ENCODE results near the gene OARD1.

The OARD1 gene

DNA sequence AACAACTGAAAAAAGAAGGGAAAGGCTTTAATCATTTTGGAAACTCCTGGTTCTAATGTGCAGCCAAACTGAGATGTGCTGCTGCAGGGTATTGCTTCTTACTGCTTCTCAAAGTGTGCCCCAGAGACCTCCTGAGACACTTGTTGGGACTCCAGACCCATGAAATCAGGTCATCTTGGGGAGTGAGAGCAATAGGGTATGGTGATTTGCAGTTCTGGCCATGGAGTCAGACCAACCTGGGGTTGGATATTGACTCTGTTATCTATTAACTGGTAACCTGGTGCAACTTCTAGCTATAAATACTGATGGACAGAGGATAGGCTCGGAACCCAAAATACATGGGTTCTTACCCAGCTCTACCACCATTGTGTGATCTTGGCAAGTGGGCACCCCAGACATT lies 26.1 kb downstream of the OARD1 start:
- DNase-seq = no peak

DNA sequence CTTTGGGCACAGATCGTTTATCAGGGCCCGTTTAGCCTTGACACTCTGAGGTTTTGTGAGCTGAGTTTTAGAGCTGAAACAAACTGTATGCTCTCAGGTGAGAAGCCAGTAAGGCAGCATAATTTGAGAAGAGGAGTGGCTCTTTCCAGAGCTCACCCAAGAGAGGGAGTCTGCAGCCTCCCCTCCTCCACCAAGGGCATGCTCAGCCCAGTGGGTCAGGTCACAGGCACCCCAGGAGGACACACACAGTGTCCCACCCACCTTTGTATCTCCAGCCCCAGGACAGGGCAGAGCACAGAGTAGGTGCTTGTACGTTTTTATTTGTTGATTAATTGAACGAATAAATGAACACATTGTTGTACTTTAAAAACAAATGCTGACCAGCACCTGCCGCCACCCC lies 26.5 kb downstream of the OARD1 start:
- DNase-seq = no peak

DNA sequence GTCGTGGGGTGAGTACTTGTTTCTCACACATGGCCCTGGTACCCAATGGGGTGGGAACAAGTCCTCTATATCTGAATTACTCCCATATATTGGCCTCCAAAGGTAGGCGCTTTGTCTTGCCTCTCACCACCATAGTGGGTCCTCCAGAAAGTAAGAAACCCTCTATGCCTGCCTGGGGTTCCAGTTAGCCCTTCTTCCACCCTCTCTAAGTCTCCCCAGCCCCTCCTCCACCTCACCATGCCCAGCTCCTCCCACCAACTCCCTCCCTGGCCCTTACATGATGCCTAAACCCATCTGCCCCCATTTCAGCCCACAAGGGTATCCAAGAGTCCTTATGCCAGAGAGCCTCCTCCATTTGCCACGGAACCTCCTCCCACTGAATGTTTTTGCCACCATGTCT lies 29.0 kb downstream of the OARD1 start:
- no peak for DNase-seq

DNA sequence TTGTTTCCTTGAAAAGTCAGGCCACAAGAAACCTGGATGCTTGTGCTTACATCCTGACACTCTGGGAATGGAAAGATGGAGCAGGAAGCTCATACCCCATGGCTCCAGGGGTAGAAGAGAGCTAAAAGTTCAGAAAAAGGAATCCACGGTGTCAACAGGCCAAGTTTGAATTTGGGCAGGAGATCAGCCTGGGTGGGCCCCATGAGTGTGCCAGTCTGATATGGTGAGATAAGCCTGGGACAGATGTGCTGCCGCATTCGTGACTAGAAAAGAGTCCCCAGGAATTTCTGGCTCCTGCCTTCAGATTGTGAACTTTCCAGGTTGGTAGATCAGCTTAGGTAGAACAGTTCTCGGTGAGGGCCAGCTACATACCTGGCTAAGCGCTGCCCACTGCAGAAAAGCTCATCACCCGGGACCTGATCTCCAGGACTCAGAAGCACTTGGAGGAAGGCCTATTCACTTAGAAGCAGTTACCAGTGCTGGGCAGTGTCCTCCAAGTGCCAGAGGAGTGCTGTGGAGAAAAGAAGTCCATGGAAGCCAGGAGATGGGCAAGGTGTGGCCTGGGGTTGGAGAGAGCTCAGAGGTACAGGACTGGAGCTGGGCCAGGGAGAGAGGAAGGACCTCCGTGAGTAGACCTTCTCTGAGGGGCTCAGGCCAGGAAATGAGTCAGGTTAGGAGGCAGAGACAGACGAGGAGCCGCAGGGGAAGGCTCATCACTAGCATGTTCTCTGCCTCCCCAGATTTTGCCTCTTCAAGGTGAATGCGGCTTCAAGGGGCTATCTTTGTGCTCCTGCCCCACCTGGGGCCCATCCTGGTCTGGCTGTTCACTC lies 29.7 kb downstream of the OARD1 start, which contains the start of gene TSPO2:
Gene TSPO2 (plus strand): TSS at position 242 of the 830 bp plus-strand sequence. CDS start 519 bp downstream, at position 761.
- DNase-seq = no peak

DNA sequence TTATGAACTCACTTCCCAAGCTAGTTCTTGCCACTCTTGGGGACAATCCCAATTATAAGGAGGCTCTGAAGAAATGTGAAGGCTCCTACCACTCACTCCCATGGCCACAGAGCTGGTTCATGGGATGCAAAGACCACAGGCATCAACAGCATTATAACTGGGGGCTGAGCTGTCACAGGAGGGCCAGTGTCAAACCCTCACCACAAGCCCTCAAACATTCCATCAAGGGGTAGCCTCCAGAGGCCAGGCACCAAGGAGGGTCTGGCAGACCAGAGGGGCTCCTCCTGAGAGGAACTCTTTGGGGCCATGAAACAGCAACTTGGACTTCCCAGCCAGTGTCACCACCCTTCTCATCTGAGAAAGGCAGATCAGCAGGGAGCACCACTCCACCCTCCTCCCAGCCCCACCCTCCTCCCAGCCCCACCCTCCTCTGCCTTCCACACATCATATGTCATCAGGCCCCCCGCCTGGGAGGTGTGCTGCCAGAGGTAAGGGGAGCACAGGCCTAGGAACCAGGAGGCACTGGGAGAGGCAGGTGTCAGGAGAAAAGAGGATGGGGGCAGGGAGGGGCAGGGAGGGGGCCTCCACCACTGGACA lies 31.1 kb downstream of the OARD1 start:
- DNase-seq = no peak

DNA sequence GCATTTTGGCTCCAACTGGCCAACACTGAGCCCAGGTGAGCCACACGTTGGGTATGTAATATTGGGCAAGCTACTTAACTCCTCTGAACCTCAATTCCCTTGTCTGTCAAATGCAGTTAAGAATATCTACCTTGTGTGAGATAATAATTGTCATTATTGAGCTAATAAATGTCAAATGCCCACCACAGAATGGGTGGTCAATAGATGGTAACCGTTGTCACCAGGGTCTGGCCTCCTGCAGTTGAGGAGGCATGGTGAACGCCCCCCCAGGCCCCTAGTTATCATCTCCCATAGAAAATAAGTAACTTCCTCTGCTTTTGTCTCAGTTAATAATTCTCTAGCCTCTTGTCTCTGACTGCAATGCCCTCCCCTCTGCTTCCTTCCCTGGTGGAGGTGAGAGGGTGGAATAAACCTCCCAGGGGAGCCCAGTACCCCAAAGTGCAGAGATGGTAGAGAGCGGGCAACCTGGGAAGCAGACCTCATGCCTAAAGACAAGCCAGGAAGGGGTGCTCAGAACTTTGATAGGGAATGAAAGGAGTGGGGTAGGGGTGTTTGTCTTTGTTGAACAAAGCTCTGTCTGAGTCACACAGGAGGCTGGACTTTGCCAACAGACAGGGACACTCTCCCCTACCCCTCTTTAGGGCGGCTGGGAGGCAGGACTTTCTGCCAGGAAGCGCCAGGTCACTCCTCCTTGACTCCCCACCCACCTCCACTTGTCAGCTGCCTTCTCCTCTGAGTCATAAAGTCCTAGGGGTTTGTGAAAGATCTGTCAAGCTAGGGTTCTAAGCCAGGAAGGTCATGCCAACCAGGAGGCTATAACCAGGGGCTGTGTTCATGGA lies 31.8 kb downstream of the OARD1 start:
- no peak for DNase-seq

DNA sequence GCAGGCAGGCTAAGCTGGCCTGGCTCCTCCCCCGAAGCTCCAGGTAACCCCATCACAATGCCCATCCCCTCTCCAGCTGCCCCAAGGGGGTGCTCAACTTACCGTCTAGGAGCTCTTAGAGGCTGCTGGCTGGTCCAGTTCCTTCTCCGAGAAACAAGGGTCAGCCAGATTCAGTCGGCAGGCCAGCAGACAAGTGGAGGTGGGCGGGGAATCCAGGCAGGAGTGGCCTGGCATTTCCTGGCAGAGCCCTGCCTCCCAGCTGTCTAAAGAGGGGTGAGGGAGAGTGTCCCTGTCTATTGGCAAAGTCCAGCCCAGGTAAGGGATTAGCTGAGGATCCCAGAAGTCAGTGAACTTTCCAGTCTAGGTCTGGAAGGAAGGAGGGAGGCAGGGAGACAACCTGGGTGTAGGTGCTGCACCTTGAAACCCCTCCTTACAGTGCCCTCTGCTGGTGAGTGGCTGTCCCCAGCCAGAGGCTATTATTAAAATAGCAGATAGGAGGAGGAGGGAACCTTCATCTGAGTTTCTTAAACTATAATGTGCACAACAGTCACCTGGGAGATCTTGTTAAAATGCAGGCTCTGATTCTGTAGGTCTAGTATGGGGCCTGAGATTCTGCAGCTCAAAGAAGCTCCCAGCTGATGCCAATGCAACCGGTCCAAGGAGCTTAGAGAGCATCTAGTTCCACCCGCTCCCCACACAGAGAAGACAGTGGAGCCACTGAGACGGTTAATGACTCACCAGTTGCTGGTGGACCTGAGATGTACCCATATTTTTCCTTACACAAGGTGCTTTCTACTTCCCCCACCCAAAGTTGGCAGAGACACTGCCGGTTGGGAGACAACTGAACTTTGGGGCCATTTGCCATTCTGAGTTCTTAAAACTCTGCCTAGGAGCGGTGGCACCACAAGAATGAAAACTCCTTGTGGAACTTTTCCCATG lies 32.8 kb downstream of the OARD1 start, which contains the start of gene UNC5CL:
Gene UNC5CL (minus strand): TSS at position 162 of the 939 bp plus-strand sequence. CDS start 4,147 bp downstream, outside the sequence.
- no peak for DNase-seq

DNA sequence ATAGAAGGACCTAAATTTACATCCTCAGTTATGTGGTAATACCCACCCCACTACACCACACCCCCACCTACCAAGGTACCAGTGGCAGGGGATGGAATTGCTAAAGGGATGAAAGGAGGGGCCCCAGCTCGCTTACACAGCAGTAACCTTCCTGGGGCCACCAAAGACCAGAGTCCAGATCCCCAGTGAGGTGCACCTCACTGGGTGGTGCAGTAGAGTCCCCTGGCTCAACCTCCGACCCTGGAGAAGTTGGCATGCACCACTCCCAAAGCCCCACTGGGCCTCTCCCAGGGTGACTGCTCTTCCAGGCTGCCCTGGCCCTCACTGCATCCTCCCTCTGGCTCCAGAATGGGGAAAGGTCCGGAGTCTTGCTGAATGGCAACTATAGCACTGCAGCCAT lies 34.0 kb downstream of the OARD1 start:
- no peak for DNase-seq

DNA sequence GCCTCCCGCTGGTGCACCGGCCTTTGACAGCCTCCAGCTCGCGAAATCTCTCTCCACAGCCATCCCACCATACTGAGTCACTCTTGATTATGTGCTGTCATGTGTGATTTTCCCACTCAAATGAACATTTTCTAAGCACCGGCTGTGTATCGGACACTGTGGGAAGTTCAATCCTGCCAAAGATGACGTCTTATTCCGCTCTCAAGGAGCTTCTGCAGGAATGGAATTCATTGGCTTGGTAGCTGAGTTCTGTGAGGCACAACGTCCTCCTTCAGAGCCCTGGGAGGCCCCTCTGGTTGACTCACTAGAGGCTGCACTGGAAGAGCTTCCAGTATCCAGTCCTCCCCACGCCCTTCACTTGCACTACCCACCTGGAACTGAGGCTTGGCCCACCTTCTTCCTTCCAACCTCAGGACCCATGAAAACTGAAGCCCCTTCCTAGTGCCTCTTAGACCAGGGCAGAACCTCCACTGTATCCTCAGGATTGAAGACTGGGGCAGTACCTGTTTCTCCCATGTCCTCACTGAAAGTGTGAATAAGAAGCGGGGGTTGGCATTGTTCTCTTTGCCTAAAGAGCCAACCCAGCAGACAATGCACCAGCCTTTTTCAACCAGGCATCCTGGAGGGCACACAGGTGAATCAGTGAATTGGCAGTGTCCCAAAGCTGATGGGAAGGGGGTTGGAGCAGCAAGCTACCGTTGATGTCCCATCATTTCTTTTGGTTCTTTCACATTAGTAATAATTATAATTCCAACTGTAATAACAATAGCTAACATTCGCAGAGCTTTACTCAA lies 34.9 kb downstream of the OARD1 start:
- DNase-seq = no peak

DNA sequence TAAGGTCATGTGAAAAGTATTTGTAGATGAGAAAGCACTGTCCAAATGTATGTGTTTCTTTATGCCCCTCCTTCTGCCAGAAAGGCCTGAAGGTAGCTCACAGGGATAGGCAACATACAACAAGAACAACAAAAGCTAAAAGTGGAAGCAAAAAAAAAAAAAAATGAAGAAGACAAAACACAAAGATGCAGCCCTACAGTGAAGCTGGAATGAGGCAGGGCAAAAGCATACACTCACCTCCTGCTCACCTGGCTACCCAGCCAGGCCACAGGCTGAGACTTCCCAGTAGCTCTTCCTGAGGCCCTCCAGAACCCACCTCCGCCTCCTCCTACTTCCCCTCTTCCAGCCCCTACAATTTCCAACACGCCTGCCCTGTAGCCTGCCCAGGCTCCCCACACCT lies 35.6 kb downstream of the OARD1 start:
- no peak for DNase-seq

DNA sequence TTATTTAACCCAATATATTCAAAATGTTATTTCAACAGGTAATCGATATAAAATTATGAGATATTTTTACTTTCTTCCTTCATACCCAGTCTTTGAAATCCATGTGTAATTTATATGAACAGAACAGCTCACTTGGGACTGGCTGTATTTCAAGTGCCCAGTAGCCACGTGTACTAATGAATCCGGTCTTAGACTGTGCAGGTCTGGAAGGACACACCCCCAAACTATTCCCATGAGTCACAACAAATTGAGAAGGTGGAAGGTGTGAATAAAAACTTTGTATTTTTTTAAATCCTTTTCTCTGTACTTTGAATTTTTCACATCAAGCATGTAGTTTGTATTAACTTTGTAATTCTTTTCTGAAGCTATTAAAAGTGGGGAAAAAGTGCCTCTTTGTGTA lies 36.0 kb downstream of the OARD1 start:
- DNase-seq = no peak

DNA sequence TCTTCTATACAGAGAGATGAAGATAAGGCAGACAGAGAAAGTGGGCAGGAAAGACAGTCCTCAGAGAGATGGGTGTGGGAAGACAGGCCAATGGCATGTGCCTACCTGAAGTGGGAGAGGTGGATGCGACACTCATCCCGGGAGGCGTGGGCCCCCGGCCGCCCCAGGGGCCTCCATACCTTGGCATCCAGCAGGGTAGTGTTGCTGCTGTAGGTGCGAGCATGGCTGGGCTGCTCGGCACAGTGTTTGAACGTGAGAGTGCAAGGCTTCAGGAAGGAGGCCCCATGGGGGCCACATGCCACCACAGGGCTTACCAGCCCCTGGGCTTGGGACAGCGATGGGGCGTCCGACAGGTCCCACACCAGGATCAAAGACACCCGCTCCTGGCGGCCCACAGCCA lies 38.4 kb downstream of the OARD1 start:
- no peak for DNase-seq

DNA sequence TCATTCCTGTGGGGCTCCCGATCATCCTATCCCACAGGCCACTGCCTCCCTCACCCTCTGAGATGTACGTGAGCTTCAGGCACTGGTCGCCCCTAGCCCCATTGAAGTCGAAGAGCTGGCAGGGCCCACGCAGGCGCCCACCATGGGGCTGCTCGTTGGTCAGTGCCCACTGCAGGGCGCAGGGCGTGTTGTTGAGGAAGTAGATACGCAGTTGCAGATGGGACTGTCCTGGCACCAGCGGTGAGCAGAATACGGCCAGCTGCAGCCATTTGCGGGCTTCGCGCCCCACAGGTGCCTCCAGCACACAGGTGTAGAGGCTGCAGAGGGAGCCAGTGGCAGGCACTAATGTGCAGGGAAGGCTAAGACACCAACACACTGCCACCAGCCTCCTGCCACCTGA lies 39.3 kb downstream of the OARD1 start:
- no peak for DNase-seq

DNA sequence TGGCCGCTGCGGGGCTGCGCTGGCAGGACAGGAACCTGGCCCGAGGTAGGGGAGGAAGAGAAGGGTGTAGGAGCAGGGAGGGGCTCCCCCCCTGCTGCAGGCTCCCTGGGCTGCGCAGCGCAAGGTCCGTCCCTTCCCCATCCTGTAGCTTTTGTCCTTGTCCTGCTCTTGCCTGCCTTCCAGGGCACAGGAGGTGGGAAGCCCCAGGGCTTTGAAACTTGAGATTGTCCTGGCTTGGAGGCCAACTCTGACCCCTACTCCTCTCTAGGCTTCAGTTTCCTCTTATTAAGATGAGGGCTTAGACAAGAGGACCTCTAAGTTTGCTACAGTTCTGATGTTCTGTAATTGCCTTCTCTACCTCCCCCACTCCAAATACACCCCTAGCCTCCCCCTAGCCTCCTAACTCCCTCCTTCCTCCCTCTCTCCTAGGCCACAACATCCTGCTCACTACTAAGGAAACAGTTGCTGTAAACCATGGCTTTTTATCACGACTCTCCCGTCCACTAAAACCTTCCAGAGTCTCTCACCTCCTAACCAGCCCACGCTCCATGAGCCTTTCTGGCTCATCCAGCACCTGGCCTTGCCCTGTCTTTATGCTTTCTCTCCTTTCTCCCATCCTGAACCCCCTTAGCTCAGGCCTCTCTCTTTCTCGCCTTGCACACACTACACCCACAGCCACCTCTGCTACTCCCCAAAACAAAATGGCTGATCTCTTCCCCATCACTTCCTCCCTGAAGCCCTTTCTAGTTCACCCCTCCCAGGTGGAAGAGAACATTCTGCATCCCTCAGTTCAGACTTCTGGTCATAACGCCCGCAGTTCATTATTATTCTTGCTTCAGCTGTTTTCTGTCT lies 43.4 kb downstream of the OARD1 start:
- DNase-seq = no peak

DNA sequence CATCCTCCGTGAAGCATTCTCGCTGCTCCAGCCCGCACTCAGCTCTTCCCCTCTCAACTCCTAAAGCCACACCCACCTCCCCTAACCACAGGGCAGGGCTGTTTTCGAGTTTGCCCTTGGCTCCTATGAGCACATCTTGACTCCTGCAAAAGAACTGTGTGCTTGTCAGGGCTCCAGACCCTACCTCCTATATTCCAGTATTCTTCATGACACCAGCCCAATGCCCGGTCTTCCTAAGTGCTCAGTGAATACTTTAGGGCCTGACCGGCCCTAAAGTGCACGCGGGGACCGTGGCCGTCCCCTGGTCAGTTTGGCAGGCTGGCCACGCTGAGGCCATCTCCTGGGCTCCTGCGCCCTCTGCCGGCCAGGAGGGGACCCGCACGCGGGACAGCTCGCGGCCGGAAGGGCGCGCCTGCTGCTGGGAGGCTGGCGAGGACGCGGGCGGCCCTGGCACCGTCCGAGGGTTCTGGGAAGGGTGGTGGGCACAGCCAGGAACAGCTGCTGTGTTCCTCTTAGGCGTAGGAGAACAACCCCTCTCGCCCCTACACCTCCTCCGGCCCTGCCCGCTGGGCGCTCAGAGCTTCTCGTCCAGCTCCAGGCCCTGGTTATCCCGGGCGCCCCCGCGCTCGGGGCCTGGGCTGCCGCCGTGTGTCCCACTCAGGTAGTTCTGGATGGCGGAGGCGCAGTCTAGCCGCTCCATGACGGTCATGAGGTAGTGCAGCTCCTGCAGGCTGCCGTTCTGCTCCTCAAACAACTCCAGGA lies 44.2 kb downstream of the OARD1 start:
- DNase-seq = no peak

DNA sequence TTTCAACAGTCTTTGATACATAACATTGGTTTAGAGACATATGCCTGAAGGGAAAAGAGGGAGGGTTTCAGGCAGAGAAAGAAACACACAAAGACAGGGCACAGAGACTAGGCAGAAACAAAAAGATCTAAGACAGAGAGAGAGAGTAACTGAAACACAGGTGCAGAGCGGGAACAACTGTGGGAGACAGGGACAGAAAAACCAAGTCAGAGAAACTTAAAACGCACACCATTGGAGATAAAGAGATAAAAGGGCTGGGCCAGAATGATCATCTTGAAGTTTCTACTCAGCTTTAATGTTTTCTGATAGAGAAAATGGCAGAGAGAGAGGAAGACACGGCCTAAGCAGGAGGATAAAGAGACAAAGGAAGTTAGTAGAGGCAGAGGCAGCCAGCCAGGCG lies 44.9 kb downstream of the OARD1 start:
- DNase-seq = no peak

DNA sequence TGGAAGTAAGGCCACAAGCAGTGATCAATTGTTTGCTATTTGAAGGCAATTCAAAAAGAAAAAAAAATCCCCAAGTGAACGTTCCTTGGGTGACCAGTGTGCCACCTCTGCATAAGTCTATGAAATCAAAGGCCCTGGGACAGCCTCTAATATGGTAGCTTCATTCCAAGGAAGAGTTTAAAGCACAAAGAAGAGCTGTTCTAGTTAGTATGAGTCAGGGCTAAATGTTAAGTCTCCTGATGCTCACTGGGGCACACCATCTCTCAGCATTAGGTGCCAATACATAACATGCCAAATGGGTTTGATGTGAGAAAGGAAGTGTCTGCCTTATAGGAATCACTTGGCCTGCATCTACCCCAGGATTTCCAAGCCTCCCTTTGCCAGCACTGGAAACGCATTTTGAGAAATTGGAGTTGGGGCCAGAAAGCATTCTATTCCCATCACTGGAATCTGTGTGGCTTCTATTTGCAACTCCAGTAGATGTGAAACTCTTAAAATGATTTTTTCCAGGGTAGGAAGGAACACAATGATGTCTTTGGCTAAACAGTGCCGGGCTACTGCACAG lies 46.1 kb downstream of the OARD1 start:
- peak; percentile 37 for DNase-seq

DNA sequence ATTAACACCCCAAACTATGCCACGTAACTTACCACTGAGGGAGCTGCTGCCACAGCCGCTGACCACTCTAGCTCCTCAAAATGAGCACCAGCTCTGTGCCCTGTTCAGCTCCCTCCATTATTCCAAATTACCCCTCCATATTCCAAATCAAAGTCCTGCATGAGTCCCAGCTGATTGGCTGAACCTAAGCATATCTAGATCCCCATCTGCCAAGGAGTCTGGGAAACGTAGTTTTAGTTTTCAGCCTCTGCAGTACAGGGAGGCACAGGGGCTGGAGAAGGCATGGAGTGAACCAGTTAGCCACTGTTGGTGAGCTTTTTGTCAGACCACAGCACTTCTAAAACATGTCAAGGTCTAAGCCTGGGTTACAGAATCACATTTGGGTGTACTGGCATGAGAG lies 49.0 kb downstream of the OARD1 start:
- no peak for DNase-seq

DNA sequence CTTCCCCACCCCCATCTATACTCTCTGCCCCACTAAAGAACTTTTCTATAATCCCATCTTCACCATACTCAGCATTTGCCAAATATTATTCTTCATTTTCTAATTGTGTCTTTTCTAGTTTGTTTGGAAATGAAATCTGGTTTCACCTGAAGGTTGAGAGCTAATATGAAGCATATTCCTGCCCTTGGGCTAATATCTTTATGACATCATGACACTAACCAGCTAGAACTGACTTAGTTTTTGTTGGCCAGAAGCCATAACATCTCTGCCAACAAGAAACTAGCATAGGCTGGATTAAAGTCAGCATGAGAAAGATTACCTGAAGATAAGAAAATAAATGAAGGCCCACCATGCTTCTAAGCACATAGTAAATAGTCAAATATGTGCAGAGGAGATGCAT lies 49.9 kb downstream of the OARD1 start:
- no peak for DNase-seq

Measured in NCI-H446 treated with DMSO at 0.1 percent for 48 hours (cell line).